Measurements from ENCODE around the gene FLYWCH1. TPM values are rescaled to one million over a fixed set of nuclear protein-coding genes. Genes with fewer than 3 reads are reported as not detected.
A peak's percentile ranks its signal among the peaks of the same experiment; 100 is the strongest.

The FLYWCH1 gene
- total RNA-seq, 4 donors from 2014 or later = 30.1 to 67.4 (median 46.8) TPM

GRCh38 chr16:2976201-2976600, 64.5 kb downstream of the FLYWCH1 start:
- Histone ChIP-seq H3K9me3 (no peaks in the 10 kb centered on the region), H3K27me3 (no peaks in the 10 kb centered on the region), H3K36me3 (no peaks in the 10 kb centered on the region), H3K4me1 (peaks cover 5 to 15% (median 5%) of the 10 kb centered on the region in 4 donors), H3K4me3 (no peak overlapping the region), H3K27ac (no peak overlapping the region)
- TF ChIP-seq, protein P1, sequence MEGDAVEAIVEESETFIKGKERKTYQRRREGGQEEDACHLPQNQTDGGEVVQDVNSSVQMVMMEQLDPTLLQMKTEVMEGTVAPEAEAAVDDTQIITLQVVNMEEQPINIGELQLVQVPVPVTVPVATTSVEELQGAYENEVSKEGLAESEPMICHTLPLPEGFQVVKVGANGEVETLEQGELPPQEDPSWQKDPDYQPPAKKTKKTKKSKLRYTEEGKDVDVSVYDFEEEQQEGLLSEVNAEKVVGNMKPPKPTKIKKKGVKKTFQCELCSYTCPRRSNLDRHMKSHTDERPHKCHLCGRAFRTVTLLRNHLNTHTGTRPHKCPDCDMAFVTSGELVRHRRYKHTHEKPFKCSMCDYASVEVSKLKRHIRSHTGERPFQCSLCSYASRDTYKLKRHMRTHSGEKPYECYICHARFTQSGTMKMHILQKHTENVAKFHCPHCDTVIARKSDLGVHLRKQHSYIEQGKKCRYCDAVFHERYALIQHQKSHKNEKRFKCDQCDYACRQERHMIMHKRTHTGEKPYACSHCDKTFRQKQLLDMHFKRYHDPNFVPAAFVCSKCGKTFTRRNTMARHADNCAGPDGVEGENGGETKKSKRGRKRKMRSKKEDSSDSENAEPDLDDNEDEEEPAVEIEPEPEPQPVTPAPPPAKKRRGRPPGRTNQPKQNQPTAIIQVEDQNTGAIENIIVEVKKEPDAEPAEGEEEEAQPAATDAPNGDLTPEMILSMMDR (IDR thresholded peaks at IDR 0.05) = no peak
- TF ChIP-seq POLR2A (IDR thresholded peaks at IDR 0.05) = no peak
- DNase-seq = no peak

DNA sequence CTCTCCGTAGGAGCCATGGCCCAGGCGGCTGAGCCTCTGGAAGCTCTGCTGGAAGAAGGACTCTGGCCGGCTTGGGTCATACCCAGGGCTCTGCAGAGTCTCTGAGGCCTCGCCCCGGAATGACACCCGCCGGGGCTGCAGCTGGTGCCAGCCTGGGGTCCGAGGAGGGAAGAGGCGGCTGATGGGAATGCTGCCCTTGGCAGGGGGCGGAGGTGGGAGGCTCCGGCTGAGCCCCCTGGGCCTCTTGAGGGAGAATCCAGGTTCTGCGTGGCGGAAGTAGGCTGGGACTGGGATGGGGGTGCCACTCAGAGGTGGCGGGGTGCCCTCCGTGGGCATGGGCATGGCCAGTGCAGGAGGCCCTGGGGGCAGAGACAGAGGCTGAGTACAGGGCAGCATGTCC, 64.9 kb downstream of the FLYWCH1 start:
- H3K4me3 ChIP-seq = no peak overlapping the region
- H3K27me3 ChIP-seq = no peaks in the 10 kb centered on the region
- H3K4me1 ChIP-seq = peaks cover 5 to 19% (median 5%) of the 10 kb centered on the region in 4 donors
- no peak for DNase-seq
- no peaks in the 10 kb centered on the region for H3K9me3 ChIP-seq
- TF ChIP-seq, protein P1 (IDR thresholded peaks at IDR 0.05) = no peak
- TF ChIP-seq POLR2A (IDR thresholded peaks at IDR 0.05) = no peak
- no peak overlapping the region for H3K27ac ChIP-seq
- H3K36me3 ChIP-seq = no peaks in the 10 kb centered on the region

DNA sequence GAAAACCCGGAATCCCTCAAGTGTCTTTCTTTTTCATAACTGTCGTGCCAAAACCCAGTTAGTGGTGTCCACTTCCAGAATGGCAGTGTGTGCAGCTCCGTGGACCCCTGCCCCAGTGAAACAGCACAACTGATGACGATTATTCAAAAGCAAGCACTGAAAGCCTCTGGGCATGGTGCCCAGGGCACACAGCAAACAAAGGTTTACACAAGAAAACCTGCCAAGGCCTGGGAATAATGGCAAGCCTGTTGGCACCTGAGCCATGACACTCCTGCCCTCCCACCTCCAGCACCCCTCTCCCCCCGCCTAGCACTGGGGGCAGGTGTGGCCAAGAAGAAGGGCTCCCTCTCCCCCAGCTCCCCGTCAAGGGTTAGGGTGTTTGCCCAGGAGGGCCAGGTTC, 65.7 kb downstream of the FLYWCH1 start:
- no peak overlapping the region for H3K27ac ChIP-seq
- no peaks in the 10 kb centered on the region for H3K9me3 ChIP-seq
- TF ChIP-seq POLR2A (IDR thresholded peaks at IDR 0.05) = no peak
- TF ChIP-seq, protein P1 (IDR thresholded peaks at IDR 0.05) = no peak
- no peak for DNase-seq
- H3K4me1 ChIP-seq = peaks cover 5 to 19% (median 5%) of the 10 kb centered on the region in 4 donors
- H3K36me3 ChIP-seq = no peaks in the 10 kb centered on the region
- no peak overlapping the region for H3K4me3 ChIP-seq
- H3K27me3 ChIP-seq = no peaks in the 10 kb centered on the region

DNA sequence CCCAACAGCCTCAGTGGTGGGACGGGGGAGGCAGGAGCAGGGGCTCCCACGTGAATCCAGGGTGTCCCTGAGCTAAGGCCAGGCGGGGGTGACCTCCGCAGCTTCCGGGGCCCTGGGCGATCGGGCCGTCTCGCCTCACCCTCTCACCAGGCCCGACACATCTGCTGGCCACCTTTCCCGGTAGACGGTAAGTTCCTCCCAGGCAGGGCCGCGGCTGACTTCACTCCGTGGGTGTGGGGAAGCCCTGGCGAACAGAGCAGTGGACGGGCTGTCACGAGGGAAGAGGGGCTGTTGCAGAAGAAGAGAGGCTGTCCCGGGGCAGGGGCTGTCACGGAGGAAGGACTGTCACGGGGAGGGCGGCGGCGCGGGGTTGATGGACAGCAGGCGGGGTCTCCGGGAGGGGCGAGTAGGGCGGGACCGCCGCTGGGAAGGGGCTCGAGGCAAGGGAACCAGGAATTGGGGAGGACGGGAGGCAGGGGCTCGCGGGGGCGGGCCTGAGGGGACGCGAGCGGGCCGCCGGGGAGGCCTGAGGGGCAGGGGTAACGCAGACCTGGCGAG, 68.0 kb downstream of the FLYWCH1 start:
- Histone ChIP-seq H3K4me1 (peaks cover 5 to 23% (median 7%) of the 10 kb centered on the region in 4 donors), H3K27ac (peak overlapping the region in 1 of 4 donors; percentile 85), H3K9me3 (no peaks in the 10 kb centered on the region), H3K36me3 (no peaks in the 10 kb centered on the region), H3K27me3 (no peaks in the 10 kb centered on the region), H3K4me3 (peak overlapping the region; percentile 74 to 93 (median 76))
- no peak for TF ChIP-seq POLR2A (IDR thresholded peaks at IDR 0.05)
- TF ChIP-seq, protein P1 (IDR thresholded peaks at IDR 0.05) = no peak
- DNase-seq = no peak

GRCh38 chr16:2980227-2981176, 68.8 kb downstream of the FLYWCH1 start, which contains the start of gene PKMYT1:
Gene PKMYT1, minus strand, starts transcription at chr16:2980446. Its CDS starts 789 bp downstream, at chr16:2979657.
- TF ChIP-seq POLR2A (IDR thresholded peaks at IDR 0.05) = peak; percentile 97
- TF ChIP-seq, protein P1 (IDR thresholded peaks at IDR 0.05) = no peak
- Histone ChIP-seq H3K27ac (peak within 1 kb of the TSS; percentile 85 to 93 (median 89)), H3K4me3 (peak within 1 kb of the TSS; percentile 74 to 93 (median 76)), H3K9me3 (no peaks in the 10 kb centered on the region), H3K4me1 (peaks cover 5 to 23% (median 7%) of the 10 kb centered on the region in 4 donors), H3K27me3 (no peaks in the 10 kb centered on the region), H3K36me3 (no peaks in the 10 kb centered on the region)
- DNase-seq = peak; percentile 86 to 96 (median 96)

Measured in Peyer's patch (tissue), 4 donors.